Panc1 (cell line): ENCODE data around the gene ITGA2. TPM values are rescaled to one million over a fixed set of nuclear protein-coding genes. Genes with fewer than 3 reads are reported as not detected.

Source experiments
- ATAC-seq: fragments of 200-7000 bp; cut with Tn5 transposase; 2 replicates; pipeline ENCODE4 v1.9.1; 2020; ENCODE audit warnings: mild to moderate bottlenecking, moderate library complexity
- BruUV-seq: library from RNA; stranded (reverse); fragments of 400-500 nt; replicated peaks from 2 replicates; lab custom pipeline; 2021; lab: Mats Ljungman, UMichigan
- CTCF ChIA-PET: fragments of 300-600 bp; sonication (Branson Sonifier 250); formaldehyde crosslinking; loops from one replicate; lab custom pipeline; 2022; ENCODE audit warnings: antibody characterized with exemption; lab: Charles Lee
- POLR2A ChIA-PET: fragments of 300-600 bp; sonication (Branson Sonifier 250); formaldehyde crosslinking; loops from one replicate; lab custom pipeline; 2022; ENCODE audit warnings: antibody characterized with exemption; lab: Charles Lee
- DNase-seq: peaks from one replicate; pipeline ENCODE4 v3.0.0-alpha.2; 2010; ENCODE audit warnings: low read depth, low spot score
- H3K27ac ChIP-seq: 2 replicates; pipeline ENCODE4 v1.5.1; 2011; ENCODE audit warnings: mild to moderate bottlenecking, low read length, inconsistent platforms
- H3K27me3 ChIP-seq: fragments of 200-500 bp; sonication (Bioruptor generic); 2 replicates; pipeline ENCODE4 v1.6.0; 2014; ENCODE audit warnings: low read length, inconsistent platforms; ENCODE audit not compliant: control insufficient read depth, insufficient read depth
- H3K36me3 ChIP-seq: fragments of 200-500 bp; sonication (Bioruptor generic); 2 replicates; pipeline ENCODE4 v1.5.1; 2014; ENCODE audit warnings: inconsistent platforms, mild to moderate bottlenecking, low read length, moderate library complexity; ENCODE audit not compliant: control insufficient read depth, insufficient read depth
- H3K4me1 ChIP-seq: 2 replicates; pipeline ENCODE4 v1.5.1; 2011; ENCODE audit warnings: inconsistent platforms, mild to moderate bottlenecking, low read length, moderate library complexity; ENCODE audit not compliant: control insufficient read depth, insufficient read depth
- H3K4me3 ChIP-seq, 2 experiments: 2 replicates each; pipeline ENCODE4 v1.5.1; 2011 to 2012; ENCODE audit warnings: low read depth in 2 of 2, low read length in 2 of 2, mild to moderate bottlenecking in 2 of 2, inconsistent platforms in 1 of 2, moderate library complexity in 1 of 2
- H3K9me3 ChIP-seq: fragments of 200-500 bp; sonication (Bioruptor generic); 2 replicates; pipeline ENCODE4 v1.5.1; 2014; ENCODE audit warnings: low read depth, mild to moderate bottlenecking, inconsistent platforms, low read length, moderate library complexity; ENCODE audit not compliant: control insufficient read depth, insufficient read depth
- POLR2AphosphoS5 ChIP-seq: IDR thresholded peaks from 2 replicates; pipeline ENCODE4 v1.6.1; 2012; ENCODE audit warnings: mild to moderate bottlenecking, low read depth, low read length, moderate library complexity
- SIN3A ChIP-seq: IDR thresholded peaks from 2 replicates; pipeline ENCODE4 v1.6.1; 2012; ENCODE audit warnings: low read depth, mild to moderate bottlenecking, low read length, moderate library complexity, borderline replicate concordance; ENCODE audit not compliant: insufficient read depth
- TCF7L2 ChIP-seq: IDR thresholded peaks from 2 replicates; pipeline ENCODE4 v1.6.1; 2011; ENCODE audit warnings: mild to moderate bottlenecking, low read depth, low read length, inconsistent platforms
- in situ Hi-C: cut with HindIII; loops from 2 replicates; pipeline ENCODE4 v1.10.0; 2016; ENCODE audit warnings: low sequenced_read_pairs, low pct_unique_long_range_greater_than_20kb
- intact Hi-C: fragments of 100-400 bp; cut with micrococcal nuclease; formaldehyde crosslinking; loops from one replicate; pipeline ENCODE4 v1.10.0; 2022; ENCODE audit not compliant: unreplicated experiment
- total RNA-seq: library from RNA; stranded (reverse); gene quantifications from one replicate; pipeline ENCODE4 v1.2.1, GENCODE V29; 2021; ENCODE audit not compliant: unreplicated experiment
- TF ChIP-seq, protein P1 (sequence below), 2 experiments: IDR thresholded peaks; 2 replicates each; pipeline ENCODE4 v1.6.1; 2011 to 2012; ENCODE audit warnings: low read depth in 2 of 2, control low read depth in 1 of 2, low read length in 1 of 2, mild to moderate bottlenecking in 1 of 2, moderate library complexity in 1 of 2; ENCODE audit not compliant: insufficient read depth in 1 of 2
- TF ChIP-seq, protein P2 (sequence below): fragments of 450-650 bp; IDR thresholded peaks from 2 replicates; pipeline ENCODE4 v1.5.1; 2017; ENCODE audit warnings: mild to moderate bottlenecking

ITGA2 gene
- total RNA-seq, 1 experiment from 2014 or later: 41.8 TPM

DNA sequence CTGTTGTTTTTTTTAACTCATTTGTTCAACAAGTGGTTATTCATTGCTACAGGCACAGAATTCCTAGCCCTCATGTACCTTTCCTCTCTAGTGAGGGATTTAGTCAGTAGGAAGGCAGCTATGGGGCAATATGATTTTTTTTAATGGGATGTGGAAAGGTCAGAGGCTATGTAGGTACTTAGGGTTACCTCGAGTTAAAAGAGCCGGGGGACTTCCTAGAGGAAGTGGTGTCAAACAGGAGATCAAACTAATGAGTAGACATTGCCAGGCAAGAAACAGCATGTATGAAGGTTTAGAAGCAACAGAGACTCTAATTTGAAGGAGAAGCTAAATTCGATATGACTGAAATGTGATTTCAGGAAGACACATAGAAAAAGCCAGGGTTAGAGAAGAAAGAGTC is 50.7 kb downstream of the ITGA2 start:
- peaks cover 33% of the 10 kb centered on the region for H3K4me1 ChIP-seq
- DNase-seq: no peak
- TF ChIP-seq, protein P1, sequence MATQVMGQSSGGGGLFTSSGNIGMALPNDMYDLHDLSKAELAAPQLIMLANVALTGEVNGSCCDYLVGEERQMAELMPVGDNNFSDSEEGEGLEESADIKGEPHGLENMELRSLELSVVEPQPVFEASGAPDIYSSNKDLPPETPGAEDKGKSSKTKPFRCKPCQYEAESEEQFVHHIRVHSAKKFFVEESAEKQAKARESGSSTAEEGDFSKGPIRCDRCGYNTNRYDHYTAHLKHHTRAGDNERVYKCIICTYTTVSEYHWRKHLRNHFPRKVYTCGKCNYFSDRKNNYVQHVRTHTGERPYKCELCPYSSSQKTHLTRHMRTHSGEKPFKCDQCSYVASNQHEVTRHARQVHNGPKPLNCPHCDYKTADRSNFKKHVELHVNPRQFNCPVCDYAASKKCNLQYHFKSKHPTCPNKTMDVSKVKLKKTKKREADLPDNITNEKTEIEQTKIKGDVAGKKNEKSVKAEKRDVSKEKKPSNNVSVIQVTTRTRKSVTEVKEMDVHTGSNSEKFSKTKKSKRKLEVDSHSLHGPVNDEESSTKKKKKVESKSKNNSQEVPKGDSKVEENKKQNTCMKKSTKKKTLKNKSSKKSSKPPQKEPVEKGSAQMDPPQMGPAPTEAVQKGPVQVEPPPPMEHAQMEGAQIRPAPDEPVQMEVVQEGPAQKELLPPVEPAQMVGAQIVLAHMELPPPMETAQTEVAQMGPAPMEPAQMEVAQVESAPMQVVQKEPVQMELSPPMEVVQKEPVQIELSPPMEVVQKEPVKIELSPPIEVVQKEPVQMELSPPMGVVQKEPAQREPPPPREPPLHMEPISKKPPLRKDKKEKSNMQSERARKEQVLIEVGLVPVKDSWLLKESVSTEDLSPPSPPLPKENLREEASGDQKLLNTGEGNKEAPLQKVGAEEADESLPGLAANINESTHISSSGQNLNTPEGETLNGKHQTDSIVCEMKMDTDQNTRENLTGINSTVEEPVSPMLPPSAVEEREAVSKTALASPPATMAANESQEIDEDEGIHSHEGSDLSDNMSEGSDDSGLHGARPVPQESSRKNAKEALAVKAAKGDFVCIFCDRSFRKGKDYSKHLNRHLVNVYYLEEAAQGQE (IDR thresholded peaks at IDR 0.05; ENCODE audit: insufficient read depth in 1 of 2, low read depth in 2 of 2, low read length in 1 of 2): no peak
- TF ChIP-seq, protein P2, sequence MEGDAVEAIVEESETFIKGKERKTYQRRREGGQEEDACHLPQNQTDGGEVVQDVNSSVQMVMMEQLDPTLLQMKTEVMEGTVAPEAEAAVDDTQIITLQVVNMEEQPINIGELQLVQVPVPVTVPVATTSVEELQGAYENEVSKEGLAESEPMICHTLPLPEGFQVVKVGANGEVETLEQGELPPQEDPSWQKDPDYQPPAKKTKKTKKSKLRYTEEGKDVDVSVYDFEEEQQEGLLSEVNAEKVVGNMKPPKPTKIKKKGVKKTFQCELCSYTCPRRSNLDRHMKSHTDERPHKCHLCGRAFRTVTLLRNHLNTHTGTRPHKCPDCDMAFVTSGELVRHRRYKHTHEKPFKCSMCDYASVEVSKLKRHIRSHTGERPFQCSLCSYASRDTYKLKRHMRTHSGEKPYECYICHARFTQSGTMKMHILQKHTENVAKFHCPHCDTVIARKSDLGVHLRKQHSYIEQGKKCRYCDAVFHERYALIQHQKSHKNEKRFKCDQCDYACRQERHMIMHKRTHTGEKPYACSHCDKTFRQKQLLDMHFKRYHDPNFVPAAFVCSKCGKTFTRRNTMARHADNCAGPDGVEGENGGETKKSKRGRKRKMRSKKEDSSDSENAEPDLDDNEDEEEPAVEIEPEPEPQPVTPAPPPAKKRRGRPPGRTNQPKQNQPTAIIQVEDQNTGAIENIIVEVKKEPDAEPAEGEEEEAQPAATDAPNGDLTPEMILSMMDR: no peak
- TF ChIP-seq SIN3A: no peak
- TF ChIP-seq TCF7L2: no peak
- TF ChIP-seq POLR2AphosphoS5: no peak
- peak overlapping the region; percentile 29; the same call in 1 of the 2 replicates for H3K27ac ChIP-seq
- no peak overlapping the region for H3K4me3 ChIP-seq
- ChIA-PET CTCF (no interaction called here), POLR2A (no interaction called here)
- no peaks in the 10 kb centered on the region for H3K27me3 ChIP-seq
- intact Hi-C loops (no loop called here), in situ Hi-C loops (no loop called here)
- no peaks in the 10 kb centered on the region; the same call in 1 of the 2 replicates for H3K36me3 ChIP-seq
- H3K9me3 ChIP-seq: no peaks in the 10 kb centered on the region
- no peak for ATAC-seq
- no TSS peak for BruUV-seq

DNA sequence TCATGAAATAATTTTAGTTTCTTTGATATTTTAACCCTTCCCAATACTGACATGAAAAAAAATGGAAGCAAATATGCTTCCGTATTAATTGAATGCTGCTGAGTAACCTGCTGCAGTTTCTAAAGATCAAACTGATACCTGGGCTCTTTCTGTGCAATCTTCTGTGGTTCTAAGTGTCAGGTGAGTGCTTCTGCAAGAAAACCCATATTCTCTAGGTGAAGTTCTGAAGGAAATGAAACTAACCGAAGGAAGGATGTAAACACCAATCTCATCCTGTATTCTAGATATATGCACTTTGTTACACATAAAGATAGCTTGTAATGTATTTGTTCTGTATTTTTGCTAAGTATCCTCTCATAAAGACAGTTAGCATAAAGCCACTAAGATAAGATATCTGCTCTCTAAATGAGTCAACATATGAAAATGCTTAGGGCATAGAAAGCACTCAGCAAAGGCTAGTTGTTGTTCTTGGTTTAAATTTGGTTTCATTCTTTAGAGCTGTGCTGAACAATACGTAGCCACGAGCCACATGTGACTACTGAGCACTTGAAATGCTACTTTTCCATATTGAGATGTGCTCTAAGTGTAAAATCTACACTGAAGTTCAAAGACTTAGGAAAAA is 52.0 kb downstream of the ITGA2 start:
- no peaks in the 10 kb centered on the region for H3K27me3 ChIP-seq
- peak overlapping the region; percentile 48; the same call in 1 of the 2 replicates for H3K27ac ChIP-seq
- DNase-seq (no peak), ATAC-seq (no peak)
- POLR2A ChIA-PET: no interaction called here
- BruUV-seq: no TSS peak
- intact Hi-C loops (no loop called here), in situ Hi-C loops (no loop called here)
- H3K4me3 ChIP-seq: no peak overlapping the region
- H3K36me3 ChIP-seq: no peaks in the 10 kb centered on the region; the same call in 1 of the 2 replicates
- CTCF ChIA-PET: no interaction called here
- no peak for TF ChIP-seq TCF7L2
- TF ChIP-seq SIN3A: no peak
- TF ChIP-seq, protein P1 (IDR thresholded peaks at IDR 0.05; ENCODE audit: insufficient read depth in 1 of 2, low read depth in 2 of 2, low read length in 1 of 2): no peak
- TF ChIP-seq, protein P2: no peak
- TF ChIP-seq POLR2AphosphoS5: no peak
- H3K9me3 ChIP-seq: no peaks in the 10 kb centered on the region
- peaks cover 28% of the 10 kb centered on the region for H3K4me1 ChIP-seq
